Subcutaneous adipose tissue (tissue), 4 donors: ENCODE data around the gene CDC42EP4. TPM values are rescaled to one million over a fixed set of nuclear protein-coding genes. Genes with fewer than 3 reads are reported as not detected.

ENCODE experiments used
- total RNA-seq, 4 donors: library from RNA; depleted of rRNA; stranded (reverse); fragments of >200 nt; gene quantifications; one replicate each; pipeline ENCODE4 v1.1.0, GENCODE V29; 2016
- TF ChIP-seq, protein P1 (sequence below): fragments of 450-650 bp; IDR thresholded peaks from one replicate; pipeline ENCODE4 v1.5.1; 2016; ENCODE audit warnings: low read depth, mild to moderate bottlenecking, control low read depth, antibody characterized with exemption, moderate library complexity

The CDC42EP4 gene
- total RNA-seq, 4 donors from 2014 or later: 39.9 to 200 (median 75.4) TPM

DNA sequence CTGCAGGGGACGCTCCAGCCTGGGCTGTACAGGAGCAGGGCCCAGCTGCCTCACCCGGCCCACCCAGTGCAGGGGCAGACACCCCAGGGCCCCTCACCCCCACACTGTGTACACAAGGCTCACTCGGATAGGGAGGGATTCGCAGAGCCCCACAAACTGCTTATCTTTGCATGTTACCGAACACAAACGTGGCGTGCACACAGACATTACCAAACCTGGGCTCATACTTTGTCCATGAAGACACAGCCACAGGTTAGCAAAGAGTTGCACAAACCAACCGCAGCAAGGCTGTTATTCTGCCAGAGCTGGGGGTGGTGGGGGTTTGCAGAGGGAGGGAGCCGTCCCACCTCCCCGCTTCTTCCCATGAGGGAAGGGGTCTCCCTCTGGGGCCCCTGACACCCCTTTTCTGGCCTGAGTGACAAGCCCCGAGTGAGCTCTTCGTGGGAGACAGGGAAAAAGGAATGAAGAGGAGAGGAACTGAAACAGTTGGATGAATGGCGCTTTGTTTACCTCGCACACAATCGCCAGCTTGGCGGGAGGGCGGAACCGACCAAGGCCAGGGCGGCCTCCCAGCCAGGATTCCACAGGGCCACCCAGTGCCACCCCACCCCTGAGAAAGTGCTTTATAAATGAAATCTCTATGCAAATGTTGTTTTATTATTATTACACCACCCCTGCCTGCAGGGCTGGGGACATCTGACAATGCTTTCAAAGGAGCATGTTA, 49.7 kb downstream of the CDC42EP4 start:
- TF ChIP-seq, protein P1, sequence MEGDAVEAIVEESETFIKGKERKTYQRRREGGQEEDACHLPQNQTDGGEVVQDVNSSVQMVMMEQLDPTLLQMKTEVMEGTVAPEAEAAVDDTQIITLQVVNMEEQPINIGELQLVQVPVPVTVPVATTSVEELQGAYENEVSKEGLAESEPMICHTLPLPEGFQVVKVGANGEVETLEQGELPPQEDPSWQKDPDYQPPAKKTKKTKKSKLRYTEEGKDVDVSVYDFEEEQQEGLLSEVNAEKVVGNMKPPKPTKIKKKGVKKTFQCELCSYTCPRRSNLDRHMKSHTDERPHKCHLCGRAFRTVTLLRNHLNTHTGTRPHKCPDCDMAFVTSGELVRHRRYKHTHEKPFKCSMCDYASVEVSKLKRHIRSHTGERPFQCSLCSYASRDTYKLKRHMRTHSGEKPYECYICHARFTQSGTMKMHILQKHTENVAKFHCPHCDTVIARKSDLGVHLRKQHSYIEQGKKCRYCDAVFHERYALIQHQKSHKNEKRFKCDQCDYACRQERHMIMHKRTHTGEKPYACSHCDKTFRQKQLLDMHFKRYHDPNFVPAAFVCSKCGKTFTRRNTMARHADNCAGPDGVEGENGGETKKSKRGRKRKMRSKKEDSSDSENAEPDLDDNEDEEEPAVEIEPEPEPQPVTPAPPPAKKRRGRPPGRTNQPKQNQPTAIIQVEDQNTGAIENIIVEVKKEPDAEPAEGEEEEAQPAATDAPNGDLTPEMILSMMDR: no peak

DNA sequence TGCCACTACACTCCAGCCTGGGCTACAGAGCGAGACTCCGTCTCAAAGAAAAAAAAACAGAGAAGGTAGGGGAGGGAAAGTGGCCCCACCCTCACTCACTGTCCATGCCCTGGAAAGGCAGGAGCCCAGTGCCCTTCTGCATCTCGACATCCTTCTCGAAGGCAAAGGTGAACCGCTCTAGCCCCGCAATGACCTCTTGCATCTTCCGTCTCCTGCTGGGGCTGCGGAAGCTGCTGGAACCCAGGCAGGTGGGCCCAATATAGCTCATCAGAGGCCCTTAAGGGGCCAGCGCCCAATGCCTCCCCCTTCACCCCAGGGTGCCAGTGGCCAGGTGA, 50.2 kb downstream of the CDC42EP4 start, which contains the start of gene CPSF4L:
Gene CPSF4L (minus strand): TSS at position 264 of the 335 bp plus-strand sequence. CDS start 62 bp downstream, at position 202.
- TF ChIP-seq, protein P1: no peak

DNA sequence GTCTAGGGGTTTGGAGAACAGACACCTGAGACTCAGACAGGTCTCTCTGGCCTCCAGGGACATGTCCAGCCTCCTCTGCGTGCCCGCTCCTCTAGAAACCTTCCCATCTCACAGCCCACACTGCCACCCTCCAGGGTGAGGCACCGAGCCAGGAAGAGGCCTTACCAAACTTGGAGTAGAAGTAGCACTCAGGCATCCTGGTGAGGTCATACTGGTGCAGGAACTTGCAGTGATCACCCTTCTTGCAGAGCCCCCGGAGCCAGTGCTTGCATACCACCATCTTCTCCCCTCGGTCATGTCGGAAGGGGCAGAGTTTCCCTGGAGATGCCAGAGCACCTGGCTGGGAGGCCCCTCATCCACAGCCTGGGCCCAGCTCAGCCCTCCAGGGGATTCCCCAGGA, 54.3 kb downstream of the CDC42EP4 start:
- TF ChIP-seq, protein P1: no peak

DNA sequence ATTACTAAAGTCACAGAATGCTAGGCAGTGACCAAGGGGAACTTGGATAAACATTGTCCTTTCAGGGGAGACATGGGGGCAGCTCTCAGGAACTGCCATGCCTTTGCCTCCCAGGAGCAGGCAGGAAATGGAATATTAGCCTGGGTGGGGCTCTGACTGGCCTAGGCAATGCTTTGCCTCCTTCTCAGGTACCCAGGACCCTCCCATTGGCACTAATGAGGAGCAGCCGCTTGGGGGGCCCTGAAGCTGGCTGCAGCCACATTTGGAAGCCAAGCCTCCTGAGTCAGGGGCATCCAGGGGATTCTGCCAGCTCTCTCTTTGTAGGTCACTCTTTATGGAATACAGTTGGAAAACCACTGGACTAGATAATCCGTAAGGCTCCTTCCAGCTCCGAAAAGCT, 55.6 kb downstream of the CDC42EP4 start:
- TF ChIP-seq, protein P1: no peak

DNA sequence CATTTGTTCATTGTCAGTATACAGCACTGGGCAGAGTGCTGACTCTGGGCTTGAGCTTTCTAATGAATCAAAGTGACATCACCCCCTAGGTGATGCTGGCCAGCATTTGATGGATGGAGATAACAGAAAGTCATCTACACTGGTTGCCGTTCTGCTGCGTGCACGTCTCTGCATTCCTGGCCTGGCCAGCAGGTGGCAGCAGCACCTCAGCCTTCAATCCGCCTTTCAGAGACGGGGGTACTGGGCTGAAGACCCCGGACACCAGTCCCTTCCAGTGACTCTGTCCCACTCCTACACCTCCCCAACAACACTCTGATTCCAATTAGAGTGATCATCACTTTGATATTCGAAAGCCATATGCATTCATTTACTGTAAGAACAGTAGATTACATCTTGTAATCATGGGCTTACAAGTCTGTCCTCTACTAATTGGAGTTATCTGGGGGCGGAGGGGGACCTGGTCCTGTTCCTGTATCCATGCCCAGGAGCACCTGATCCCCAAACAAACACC, 56.1 kb downstream of the CDC42EP4 start:
- TF ChIP-seq, protein P1: no peak

DNA sequence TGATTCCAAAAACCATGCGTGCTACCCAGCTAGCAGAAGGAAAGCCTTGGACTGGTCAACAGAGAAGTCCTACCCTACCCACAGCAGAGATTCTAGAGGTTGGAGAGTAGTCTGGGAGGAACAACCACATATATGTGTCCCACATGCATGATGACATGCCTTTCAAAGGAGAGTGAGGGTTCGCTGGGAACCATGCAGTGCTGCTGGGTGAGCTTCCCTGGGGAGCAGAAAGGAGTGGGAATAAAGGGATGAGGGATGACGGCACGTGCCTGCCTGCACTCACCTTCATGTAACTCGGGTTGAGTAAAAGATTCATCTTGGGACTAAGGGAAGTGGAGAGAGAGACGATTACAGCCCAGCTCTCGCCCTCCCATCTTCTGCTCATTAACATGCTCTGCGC, 59.9 kb downstream of the CDC42EP4 start:
- TF ChIP-seq, protein P1: no peak

DNA sequence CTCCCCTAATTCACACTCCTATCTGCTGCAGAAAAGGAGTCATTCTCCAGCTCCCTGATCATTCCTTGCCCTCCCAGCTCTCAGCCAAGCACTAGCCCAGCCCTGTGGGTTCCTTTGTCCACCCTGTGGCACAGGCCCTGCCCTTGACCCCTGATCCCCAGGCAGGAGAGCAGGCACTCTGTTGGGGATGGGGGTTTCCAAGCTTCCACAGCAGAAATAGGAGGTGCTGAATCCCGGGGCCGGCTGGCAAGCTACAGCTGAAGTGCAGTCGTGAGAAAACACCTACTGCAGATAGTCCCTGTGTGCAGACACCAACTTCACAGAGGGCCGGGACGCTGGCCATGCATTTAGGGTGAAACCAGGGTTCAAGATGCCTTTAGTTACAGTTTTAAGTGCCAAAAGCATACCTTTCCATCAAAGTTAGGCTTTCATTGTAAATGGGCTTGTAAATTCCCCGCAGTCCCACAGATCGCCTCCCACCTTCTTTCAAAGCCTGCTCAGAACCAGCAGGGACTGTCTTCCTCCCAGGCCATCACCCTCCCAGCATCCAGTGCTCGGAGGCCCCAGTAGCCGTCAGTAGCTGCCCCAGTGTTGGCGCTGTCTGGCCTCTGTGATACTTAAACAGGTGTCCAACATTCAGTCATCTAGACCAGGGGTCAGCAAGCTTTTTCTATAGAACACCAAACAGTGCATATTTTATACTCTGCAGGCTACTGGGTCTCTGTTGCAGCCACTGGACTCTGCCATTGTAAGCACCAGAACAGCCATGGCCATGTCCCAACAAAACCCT, 60.8 kb downstream of the CDC42EP4 start:
- TF ChIP-seq, protein P1: no peak
